SJCRH30 (cell line): ENCODE measurements around the gene TTC21B. TPM values are rescaled to one million over a fixed set of nuclear protein-coding genes. Genes with fewer than 3 reads are reported as not detected.
A peak's percentile ranks its signal among the peaks of the same experiment; 100 is the strongest.

Experiments
- DNase-seq, 2 experiments: peaks; one replicate each; pipeline ENCODE4 v3.0.0-alpha.2; 2015 to 2020
- H3K27ac ChIP-seq: fragments of 250-450 bp; sonication (Bioruptor Pico); 2 replicates; pipeline ENCODE4 v1.5.1; 2020; ENCODE audit warnings: mild to moderate bottlenecking, moderate library complexity
- H3K27me3 ChIP-seq: fragments of 250-450 bp; sonication (Bioruptor Pico); 2 replicates; pipeline ENCODE4 v1.5.1; 2020; ENCODE audit warnings: mild to moderate bottlenecking, moderate library complexity
- H3K36me3 ChIP-seq: fragments of 250-450 bp; sonication (Bioruptor Pico); 2 replicates; pipeline ENCODE4 v1.5.1; 2020; ENCODE audit warnings: mild to moderate bottlenecking, moderate library complexity
- H3K4me1 ChIP-seq: fragments of 250-450 bp; sonication (Bioruptor Pico); 2 replicates; pipeline ENCODE4 v1.5.1; 2020; ENCODE audit warnings: mild to moderate bottlenecking, moderate library complexity
- H3K4me3 ChIP-seq: fragments of 250-450 bp; sonication (Bioruptor Pico); 2 replicates; pipeline ENCODE4 v1.5.1; 2020; ENCODE audit warnings: mild to moderate bottlenecking, moderate library complexity
- H3K9me3 ChIP-seq: fragments of 250-450 bp; sonication (Bioruptor Pico); replicated peaks from 2 replicates; pipeline ENCODE4 v1.5.1; 2020; ENCODE audit warnings: mild to moderate bottlenecking, moderate library complexity
- total RNA-seq: library from RNA; depleted of rRNA; stranded (reverse); fragments of >200 nt; shearing (Covaris generic); gene quantifications from 2 replicates; pipeline ENCODE4 v1.2.3, GENCODE V29; 2014; rRNA removed

Gene TTC21B
- total RNA-seq, 1 experiment from 2014 or later = 38.4 TPM

DNA sequence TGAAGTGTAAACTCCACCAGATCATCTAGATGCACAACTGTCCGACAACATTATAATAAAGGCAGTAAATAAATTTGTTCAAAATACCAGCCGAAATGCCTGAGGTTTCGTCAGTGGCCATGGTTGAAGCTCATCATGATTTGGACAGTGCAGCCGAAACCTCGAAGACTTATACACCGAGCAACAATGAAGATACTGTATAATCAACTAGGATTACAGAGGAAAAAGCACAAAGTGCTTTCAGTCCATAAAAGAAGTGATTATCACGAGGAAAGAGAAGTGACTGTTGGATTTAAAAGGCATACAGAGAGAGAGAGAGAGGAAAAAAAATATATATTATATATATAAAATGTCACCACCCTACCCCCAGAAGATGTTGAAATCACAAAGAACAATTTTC is 107.5 kb downstream of the TTC21B start:
- no peak for DNase-seq
- Histone ChIP-seq H3K9me3 (no peaks in the 10 kb centered on the region), H3K4me1 (no peaks in the 10 kb centered on the region), H3K36me3 (no peaks in the 10 kb centered on the region), H3K4me3 (no peak overlapping the region), H3K27ac (no peak overlapping the region), H3K27me3 (no peaks in the 10 kb centered on the region)

DNA sequence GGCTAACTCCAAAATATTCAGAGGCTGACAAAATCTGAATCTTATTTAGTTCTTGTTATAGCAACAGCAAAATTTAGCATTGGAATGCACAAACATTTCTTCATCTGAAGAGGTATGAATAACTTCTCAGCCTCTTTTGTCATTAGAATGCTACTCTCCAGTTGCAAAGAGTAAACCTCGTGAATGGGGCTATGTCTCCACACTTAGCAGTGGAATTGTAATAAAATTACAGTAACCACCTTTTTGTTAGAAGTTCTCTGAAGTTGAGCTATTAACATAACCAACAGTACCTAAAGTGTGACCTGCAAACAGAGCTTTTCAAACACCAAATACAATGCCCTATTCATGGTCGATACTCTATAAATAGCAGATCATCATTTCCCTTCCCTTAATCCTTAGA is 109.4 kb downstream of the TTC21B start:
- no peak overlapping the region for H3K27ac ChIP-seq
- no peaks in the 10 kb centered on the region for H3K27me3 ChIP-seq
- no peaks in the 10 kb centered on the region for H3K9me3 ChIP-seq
- H3K4me1 ChIP-seq = no peaks in the 10 kb centered on the region
- no peaks in the 10 kb centered on the region; the same call in 1 of the 2 replicates for H3K36me3 ChIP-seq
- no peak for DNase-seq
- no peak overlapping the region for H3K4me3 ChIP-seq

GRCh38 chr2:165843351-165843750 is 110.2 kb downstream of the TTC21B start:
- Histone ChIP-seq H3K27ac (no peak overlapping the region), H3K36me3 (no peaks in the 10 kb centered on the region; the same call in 1 of the 2 replicates), H3K9me3 (no peaks in the 10 kb centered on the region), H3K27me3 (no peaks in the 10 kb centered on the region), H3K4me3 (no peak overlapping the region), H3K4me1 (no peaks in the 10 kb centered on the region)
- no peak for DNase-seq

DNA sequence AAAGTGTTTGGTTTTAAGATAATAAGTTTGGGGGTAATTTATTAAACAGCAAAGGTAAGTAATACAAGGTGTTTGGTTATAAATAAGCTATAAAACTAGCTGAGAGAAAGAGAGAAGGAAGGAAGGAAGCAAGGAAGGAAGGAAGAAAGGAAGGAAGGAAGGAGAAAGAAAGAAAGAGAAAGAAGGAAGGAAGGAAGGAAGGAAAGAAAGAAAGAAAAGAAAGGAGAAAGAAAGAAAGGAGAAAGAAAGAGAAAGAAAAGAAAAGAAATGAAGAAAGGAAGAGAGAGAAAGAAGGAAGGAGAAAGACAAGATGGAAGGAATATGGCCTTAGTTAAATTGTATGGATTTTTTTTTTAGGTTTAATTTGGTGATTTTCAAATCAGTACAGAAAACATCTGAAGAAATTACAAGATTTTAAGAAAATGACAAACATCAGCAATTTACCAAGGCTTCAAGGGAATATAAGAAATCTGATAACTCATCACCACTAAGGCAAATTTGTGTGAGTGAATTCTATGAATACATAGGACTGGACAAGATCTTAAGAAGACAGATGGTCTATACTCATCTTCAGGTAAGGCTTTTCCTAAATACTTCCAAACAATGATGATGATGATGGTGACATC is 113.1 kb downstream of the TTC21B start:
- DNase-seq = no peak
- no peaks in the 10 kb centered on the region; the same call in 1 of the 2 replicates for H3K36me3 ChIP-seq
- no peaks in the 10 kb centered on the region for H3K27me3 ChIP-seq
- H3K9me3 ChIP-seq = no peaks in the 10 kb centered on the region
- H3K27ac ChIP-seq = no peak overlapping the region
- no peaks in the 10 kb centered on the region for H3K4me1 ChIP-seq
- no peak overlapping the region for H3K4me3 ChIP-seq

DNA sequence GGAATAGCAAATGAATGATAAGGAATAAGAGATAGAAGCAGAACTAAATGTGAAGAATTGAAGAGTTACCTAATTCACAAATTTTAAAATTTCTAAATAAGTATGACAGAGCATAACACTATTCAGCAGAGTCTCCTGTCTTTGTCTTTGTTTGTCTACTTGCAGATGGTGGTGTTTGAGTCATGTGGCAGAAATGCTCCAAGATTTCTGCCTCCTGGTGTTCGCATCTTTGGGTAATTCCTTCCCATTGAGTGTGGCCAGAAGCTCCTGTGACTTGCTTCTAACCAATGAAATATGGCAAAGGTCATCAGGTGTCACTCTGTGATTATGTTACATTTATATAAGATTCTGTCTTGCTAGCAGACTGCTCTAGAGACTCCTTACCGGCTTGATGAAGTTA is 114.0 kb downstream of the TTC21B start:
- Histone ChIP-seq H3K27me3 (no peaks in the 10 kb centered on the region), H3K36me3 (no peaks in the 10 kb centered on the region; the same call in 1 of the 2 replicates), H3K9me3 (no peaks in the 10 kb centered on the region), H3K4me3 (no peak overlapping the region), H3K27ac (no peak overlapping the region), H3K4me1 (no peaks in the 10 kb centered on the region)
- DNase-seq = no peak

DNA sequence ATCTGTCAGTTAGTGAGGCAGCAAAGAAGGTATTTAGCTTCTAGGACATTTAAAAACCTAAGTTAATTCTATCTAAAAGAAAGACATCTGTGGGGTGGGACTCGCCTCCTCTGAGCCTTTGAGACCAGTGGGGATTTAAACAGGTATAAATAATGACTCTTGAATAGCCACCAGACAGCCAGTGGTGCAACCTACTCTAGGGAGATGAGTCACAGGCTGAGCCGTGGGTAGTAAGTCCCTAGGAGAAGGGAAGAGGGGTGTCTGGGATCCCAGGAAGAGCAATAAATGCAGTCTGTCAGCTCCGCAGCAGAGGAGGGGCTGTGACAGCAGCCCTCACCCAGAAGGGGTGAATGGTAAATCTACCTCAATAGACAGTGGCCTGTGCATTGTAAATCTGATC is 116.5 kb downstream of the TTC21B start:
- Histone ChIP-seq H3K36me3 (no peaks in the 10 kb centered on the region; the same call in 1 of the 2 replicates), H3K27ac (no peak overlapping the region), H3K9me3 (no peaks in the 10 kb centered on the region), H3K4me3 (no peak overlapping the region), H3K27me3 (no peaks in the 10 kb centered on the region), H3K4me1 (no peaks in the 10 kb centered on the region)
- no peak for DNase-seq

- DNase-seq = no peak
- Histone ChIP-seq H3K4me3 (no peak overlapping the region), H3K4me1 (no peaks in the 10 kb centered on the region), H3K27me3 (no peaks in the 10 kb centered on the region), H3K27ac (no peak overlapping the region), H3K9me3 (no peaks in the 10 kb centered on the region), H3K36me3 (no peaks in the 10 kb centered on the region; the same call in 1 of the 2 replicates)
Observed at GRCh38 chr2:165835363-165835762, 118.2 kb downstream of the TTC21B start.

- no peak overlapping the region for H3K27ac ChIP-seq
- H3K4me3 ChIP-seq = no peak overlapping the region
- no peaks in the 10 kb centered on the region for H3K27me3 ChIP-seq
- H3K9me3 ChIP-seq = no peaks in the 10 kb centered on the region
- H3K36me3 ChIP-seq = no peaks in the 10 kb centered on the region
- no peaks in the 10 kb centered on the region for H3K4me1 ChIP-seq
- DNase-seq = no peak
Observed at GRCh38 chr2:165833156-165833555, 120.4 kb downstream of the TTC21B start.

- no peak overlapping the region for H3K4me3 ChIP-seq
- no peak for DNase-seq
- 0 out of 2 replicates have a peak, but pooled peaks cover 2% of the 10 kb centered on the region for H3K36me3 ChIP-seq
- peaks cover 8% of the 10 kb centered on the region for H3K4me1 ChIP-seq
- no peaks in the 10 kb centered on the region for H3K9me3 ChIP-seq
- H3K27ac ChIP-seq = no peak overlapping the region
- H3K27me3 ChIP-seq = no peaks in the 10 kb centered on the region
Observed at GRCh38 chr2:165827921-165828276, 125.7 kb downstream of the TTC21B start.

GRCh38 chr2:165827016-165827920 is 126.3 kb downstream of the TTC21B start:
- Histone ChIP-seq H3K4me1 (peaks cover 8% of the 10 kb centered on the region), H3K9me3 (no peaks in the 10 kb centered on the region), H3K36me3 (0 out of 2 replicates have a peak, but pooled peaks cover 2% of the 10 kb centered on the region), H3K27me3 (no peaks in the 10 kb centered on the region), H3K27ac (no peak overlapping the region), H3K4me3 (no peak overlapping the region)
- DNase-seq = no peak

DNA sequence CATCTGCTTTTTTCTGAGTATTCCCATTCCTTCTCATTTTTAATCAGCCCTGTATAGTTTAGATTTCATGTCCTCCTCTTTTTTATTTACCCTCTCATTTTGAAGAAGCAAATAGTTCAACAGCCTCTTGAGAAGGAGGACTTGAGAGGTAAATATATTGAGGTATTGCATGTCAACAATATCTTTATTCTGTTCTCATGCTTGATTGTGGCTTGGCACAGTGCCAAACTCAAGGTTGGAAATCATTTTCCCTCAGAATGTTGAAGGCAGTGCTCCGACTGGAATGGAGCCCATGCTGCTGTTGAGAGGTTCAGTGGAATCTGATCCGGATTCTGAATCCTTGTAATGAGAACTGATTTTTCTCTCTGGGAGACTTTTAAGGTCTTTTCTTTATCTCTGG is 128.5 kb downstream of the TTC21B start:
- peak; percentile 33 to 68 for DNase-seq
- H3K27ac ChIP-seq = no peak overlapping the region

More for the DNA sequence above, 128.5 kb downstream of the TTC21B start:
- Histone ChIP-seq H3K9me3 (no peaks in the 10 kb centered on the region), H3K27me3 (no peaks in the 10 kb centered on the region), H3K4me3 (no peak overlapping the region), H3K36me3 (0 out of 2 replicates have a peak, but pooled peaks cover 2% of the 10 kb centered on the region), H3K4me1 (peaks cover 8% of the 10 kb centered on the region)

Other genes with a start within 250 kb of the TTC21B start
- gene GALNT3, start 159.5 kb downstream of the TTC21B start, total RNA-seq = not detected in 2 replicates
- gene SCN1A, start 174.2 kb upstream of the TTC21B start, total RNA-seq = not detected in 2 replicates